Femur (tissue), 1 donor: ENCODE data around the gene MYO1A.
"Not testable (repeated sequence)": the region's sequence is repeated elsewhere in the genome, so short reads cannot be mapped to it uniquely, and the experiment has no call there.

Experiments
- DNase-seq: peaks from one replicate; pipeline ENCODE4 v3.0.0-alpha.2; 2017

The MYO1A gene

GRCh38 chr12:56991319-56992246, 58.3 kb downstream of the MYO1A start:
- peak; percentile 67 for DNase-seq

GRCh38 chr12:56990648-56991318, 59.1 kb downstream of the MYO1A start:
- DNase-seq = no peak

- DNase-seq = no peak
Observed at GRCh38 chr12:56989861-56990610, 59.9 kb downstream of the MYO1A start.

- no peak for DNase-seq
Observed at GRCh38 chr12:56988207-56988739, 61.7 kb downstream of the MYO1A start.

- DNase-seq = peak; percentile 87
Observed at GRCh38 chr12:56987551-56988053, 62.3 kb downstream of the MYO1A start.

- DNase-seq = no peak
Observed at GRCh38 chr12:56987011-56987410, 62.9 kb downstream of the MYO1A start.

- DNase-seq = not testable (repeated sequence)
Observed at GRCh38 chr12:56985714-56986113, 64.2 kb downstream of the MYO1A start.

GRCh38 chr12:56983386-56983785, 66.5 kb downstream of the MYO1A start:
- no peak for DNase-seq

- not testable (repeated sequence) for DNase-seq
Observed at GRCh38 chr12:56982578-56983236, 67.2 kb downstream of the MYO1A start.

GRCh38 chr12:56980941-56981530, 68.9 kb downstream of the MYO1A start:
- no peak for DNase-seq

- no peak for DNase-seq
Observed at GRCh38 chr12:56980268-56980667, 69.7 kb downstream of the MYO1A start.

- DNase-seq = no peak
Observed at GRCh38 chr12:56979628-56980027, 70.3 kb downstream of the MYO1A start.
